Nephron (organoid): Measurements from ENCODE around the gene C19orf25.
A peak's percentile ranks its signal among the peaks of the same experiment; 100 is the strongest.

Experiments
- H3K27ac Mint-ChIP-seq, 3 experiments: 2 replicates each; pipeline ENCODE4 v1.8.0; 2020; ENCODE audit warnings: mixed read lengths in 3 of 3, mild to moderate bottlenecking in 2 of 3, moderate library complexity in 1 of 3
- H3K27me3 Mint-ChIP-seq: 2 replicates; pipeline ENCODE4 v1.8.0; 2021; ENCODE audit warnings: low read depth, mild to moderate bottlenecking, moderate library complexity, mixed read lengths
- H3K36me3 Mint-ChIP-seq: 2 replicates; pipeline ENCODE4 v1.8.0; 2020; ENCODE audit warnings: low read depth, mixed read lengths
- H3K4me1 Mint-ChIP-seq: 2 replicates; pipeline ENCODE4 v1.8.0; 2020; ENCODE audit warnings: mixed read lengths
- H3K4me3 Mint-ChIP-seq, 3 experiments: 2 replicates each; pipeline ENCODE4 v1.8.0; 2020; ENCODE audit warnings: mild to moderate bottlenecking in 3 of 3, mixed read lengths in 3 of 3, moderate library complexity in 2 of 3
- H3K9me3 Mint-ChIP-seq: 2 replicates; pipeline ENCODE4 v1.8.0; 2020; ENCODE audit warnings: mixed read lengths
- TF ChIP-seq, protein P1 (sequence below), 3 experiments: fragments of 200-600 bp; sonication (generic); IDR thresholded peaks; one replicate each; pipeline ENCODE4 v1.5.0; 2021; ENCODE audit warnings: antibody characterized with exemption in 3 of 3; ENCODE audit not compliant: unreplicated experiment in 3 of 3

C19orf25 gene

DNA sequence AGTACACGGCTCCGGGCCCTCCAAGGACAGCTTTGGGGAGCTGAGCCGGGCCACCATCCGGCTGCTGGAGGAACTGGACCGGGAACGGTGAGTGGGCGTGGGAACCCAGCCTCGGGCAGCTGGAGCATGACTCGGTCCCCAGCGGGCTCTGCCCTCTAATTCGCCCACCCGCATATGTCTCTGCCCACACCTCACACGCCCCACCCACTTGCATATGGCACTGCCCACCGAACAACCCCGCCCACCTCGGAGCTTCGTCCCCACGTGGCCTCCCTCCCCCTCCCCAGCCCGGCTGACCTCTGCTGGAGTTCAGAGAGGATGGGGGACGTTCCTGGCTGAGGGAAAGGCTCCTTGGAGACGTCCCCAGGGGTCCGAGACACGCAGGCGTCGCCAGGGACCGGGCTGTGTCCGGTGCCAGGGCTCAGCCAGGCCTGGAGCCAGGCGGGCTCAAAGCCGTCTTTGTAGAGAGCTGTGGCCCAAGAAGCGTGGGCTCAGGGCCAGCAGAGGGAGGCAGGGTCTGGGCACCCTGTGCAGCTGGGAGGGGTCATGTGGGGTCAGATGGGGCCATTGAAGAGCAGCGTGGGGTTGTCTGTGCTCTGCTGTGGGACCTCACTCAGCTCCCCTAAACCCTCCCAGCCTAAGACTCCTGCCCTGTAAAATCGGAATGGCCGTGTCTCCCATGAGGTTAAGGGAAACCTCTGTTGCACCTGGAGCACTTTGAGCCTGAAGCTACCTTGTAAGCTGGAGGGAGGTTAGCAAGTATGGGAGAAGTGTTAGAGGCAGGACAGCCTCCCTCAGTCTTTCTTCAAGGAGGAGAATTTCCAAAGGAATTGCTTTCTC, 25.3 kb downstream of the C19orf25 start:
- H3K4me1 Mint-ChIP-seq: peaks cover 11% of the 10 kb centered on the region
- TF ChIP-seq, protein P1, sequence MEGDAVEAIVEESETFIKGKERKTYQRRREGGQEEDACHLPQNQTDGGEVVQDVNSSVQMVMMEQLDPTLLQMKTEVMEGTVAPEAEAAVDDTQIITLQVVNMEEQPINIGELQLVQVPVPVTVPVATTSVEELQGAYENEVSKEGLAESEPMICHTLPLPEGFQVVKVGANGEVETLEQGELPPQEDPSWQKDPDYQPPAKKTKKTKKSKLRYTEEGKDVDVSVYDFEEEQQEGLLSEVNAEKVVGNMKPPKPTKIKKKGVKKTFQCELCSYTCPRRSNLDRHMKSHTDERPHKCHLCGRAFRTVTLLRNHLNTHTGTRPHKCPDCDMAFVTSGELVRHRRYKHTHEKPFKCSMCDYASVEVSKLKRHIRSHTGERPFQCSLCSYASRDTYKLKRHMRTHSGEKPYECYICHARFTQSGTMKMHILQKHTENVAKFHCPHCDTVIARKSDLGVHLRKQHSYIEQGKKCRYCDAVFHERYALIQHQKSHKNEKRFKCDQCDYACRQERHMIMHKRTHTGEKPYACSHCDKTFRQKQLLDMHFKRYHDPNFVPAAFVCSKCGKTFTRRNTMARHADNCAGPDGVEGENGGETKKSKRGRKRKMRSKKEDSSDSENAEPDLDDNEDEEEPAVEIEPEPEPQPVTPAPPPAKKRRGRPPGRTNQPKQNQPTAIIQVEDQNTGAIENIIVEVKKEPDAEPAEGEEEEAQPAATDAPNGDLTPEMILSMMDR (IDR thresholded peaks at IDR 0.05; ENCODE audit: unreplicated experiment in 3 of 3): no peak
- no peaks in the 10 kb centered on the region for H3K36me3 Mint-ChIP-seq
- H3K9me3 Mint-ChIP-seq: no peaks in the 10 kb centered on the region
- peaks cover 75% of the 10 kb centered on the region for H3K27me3 Mint-ChIP-seq
- no peak overlapping the region for H3K4me3 Mint-ChIP-seq
- no peak overlapping the region for H3K27ac Mint-ChIP-seq

DNA sequence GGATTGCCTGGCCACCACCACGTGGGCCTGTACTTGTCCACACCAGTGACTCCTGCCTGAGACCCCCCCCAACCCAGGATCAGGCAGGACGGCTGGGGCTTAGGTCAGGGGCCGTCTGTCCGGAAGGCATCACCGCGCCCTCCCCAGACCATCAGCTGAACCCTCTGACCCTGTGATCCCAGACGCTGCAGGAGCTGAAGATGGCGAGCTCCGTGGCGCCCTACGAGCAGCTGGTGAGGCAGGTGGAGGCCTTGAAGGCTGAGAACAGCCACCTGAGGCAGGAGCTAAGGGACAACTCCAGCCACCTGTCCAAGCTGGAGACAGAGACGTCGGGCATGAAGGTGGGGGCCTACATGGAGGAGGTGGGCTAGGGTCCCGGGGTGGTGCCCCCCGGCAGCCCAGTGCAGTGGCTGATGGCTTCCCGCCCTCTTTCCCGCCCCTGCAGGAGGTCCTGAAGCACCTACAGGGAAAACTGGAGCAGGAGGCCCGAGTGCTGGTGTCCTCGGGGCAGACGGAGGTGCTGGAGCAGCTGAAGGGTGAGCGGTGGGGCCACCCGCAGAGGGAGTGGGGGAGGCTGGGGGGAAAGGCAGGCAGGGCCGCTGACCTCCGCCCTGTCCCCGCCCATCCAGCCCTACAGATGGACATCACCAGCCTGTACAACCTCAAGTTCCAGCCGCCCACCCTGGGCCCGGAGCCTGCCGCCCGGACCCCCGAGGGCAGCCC, 26.1 kb downstream of the C19orf25 start:
- peaks cover 11% of the 10 kb centered on the region for H3K4me1 Mint-ChIP-seq
- H3K27me3 Mint-ChIP-seq: peaks cover 77% of the 10 kb centered on the region
- H3K36me3 Mint-ChIP-seq: no peaks in the 10 kb centered on the region
- no peaks in the 10 kb centered on the region for H3K9me3 Mint-ChIP-seq
- no peak overlapping the region for H3K27ac Mint-ChIP-seq
- TF ChIP-seq, protein P1 (IDR thresholded peaks at IDR 0.05; ENCODE audit: unreplicated experiment in 3 of 3): no peak
- no peak overlapping the region for H3K4me3 Mint-ChIP-seq

DNA sequence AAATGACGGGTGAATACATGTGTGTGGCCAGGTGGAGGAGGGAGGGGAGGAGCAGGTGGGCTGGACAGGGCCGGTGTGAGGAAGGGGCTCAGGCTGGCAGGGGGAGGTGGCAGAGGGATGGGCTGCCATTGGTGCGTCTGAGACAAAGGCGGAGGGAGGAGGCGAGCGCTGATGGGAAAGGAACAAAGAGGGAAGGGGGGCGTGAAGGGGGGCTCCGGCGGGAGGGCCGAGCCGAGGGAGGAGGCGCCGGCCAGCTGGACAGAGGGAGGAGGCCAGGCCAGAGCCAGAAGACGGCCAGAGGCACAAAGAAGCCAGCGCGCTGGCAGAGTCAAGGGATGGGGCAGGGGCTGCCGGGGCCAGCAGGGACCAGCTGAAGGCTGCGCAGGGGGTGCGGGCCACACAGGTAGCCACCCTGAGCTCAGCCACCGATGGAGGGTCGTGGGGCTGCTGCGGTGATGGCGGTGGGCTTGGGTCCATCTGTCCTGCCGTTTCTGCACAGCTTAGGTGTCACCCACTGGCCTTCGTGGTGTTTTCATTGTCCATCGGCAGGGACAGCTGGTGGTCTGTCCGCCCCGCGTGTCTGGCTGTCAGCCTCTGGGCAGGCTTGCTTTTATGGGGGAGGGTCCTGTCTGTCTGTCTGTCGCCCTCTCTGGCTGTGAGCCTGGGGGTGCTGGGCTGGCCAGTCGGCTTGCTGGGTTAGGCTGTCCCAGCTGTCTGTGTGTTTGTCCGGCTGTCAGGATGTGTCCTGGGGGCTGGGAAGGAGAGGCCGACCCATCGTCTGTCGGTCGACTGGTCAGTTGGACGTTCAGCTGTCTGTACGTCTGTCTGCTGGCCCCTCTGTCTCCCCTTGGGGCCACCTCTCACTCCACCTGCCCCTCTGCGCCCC, 26.9 kb downstream of the C19orf25 start:
- TF ChIP-seq, protein P1 (IDR thresholded peaks at IDR 0.05; ENCODE audit: unreplicated experiment in 3 of 3): no peak
- Mint-ChIP-seq H3K4me3 (no peak overlapping the region), H3K36me3 (no peaks in the 10 kb centered on the region), H3K4me1 (peaks cover 11% of the 10 kb centered on the region), H3K27ac (no peak overlapping the region), H3K27me3 (peaks cover 80% of the 10 kb centered on the region), H3K9me3 (no peaks in the 10 kb centered on the region)

DNA sequence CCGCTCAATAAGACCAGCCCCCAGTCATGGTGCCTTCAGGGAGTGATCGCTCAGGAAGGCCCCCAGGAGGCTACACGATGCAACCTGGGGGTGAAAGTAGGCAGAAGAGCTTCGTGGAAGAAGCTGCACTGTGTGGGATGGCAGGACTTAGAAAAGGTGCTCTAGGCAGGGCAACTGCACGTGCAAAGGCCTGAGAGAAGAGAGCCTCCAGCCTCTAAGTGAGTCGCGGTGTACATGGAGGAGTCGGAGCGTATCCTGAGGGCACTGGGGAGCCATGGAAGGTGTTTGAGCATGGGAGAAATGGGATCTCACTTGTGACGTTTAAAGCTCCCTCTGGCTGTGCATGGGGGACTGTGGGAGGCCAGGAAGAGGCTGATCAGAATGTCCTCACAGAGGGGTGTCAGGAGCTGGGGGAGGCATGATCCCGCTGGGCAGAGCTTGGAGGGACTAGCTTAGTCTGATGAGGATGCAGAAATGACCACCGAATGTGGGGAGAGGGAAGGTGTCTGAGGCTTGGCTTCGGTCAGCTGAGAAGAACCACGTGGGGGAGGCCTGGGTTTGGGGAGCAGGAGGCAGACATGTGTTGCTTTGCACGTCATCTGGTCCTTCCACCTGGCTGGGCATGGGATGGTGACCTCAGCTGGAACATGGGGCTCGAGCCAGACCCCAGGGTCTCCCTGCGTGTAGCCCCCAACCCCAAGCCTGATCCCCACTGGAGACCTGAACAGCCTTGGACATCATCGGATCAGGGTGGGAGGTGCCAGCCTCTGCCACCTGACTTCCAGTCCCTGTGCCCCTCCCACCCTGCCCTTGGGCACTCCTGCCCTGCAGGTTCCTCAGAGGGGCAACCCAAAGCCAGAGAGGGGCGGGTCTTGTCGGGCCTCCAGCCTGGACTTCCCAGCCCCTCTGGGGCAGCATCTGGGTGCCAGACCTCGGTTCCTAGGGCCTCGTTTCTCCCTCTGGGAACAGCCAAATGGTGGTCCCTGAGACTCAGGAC, 28.0 kb downstream of the C19orf25 start:
- Mint-ChIP-seq H3K4me3 (peak overlapping the region; percentile 30 to 72 (median 68)), H3K9me3 (no peaks in the 10 kb centered on the region), H3K4me1 (peaks cover 11% of the 10 kb centered on the region), H3K27me3 (peaks cover 85% of the 10 kb centered on the region), H3K36me3 (no peaks in the 10 kb centered on the region), H3K27ac (no peak overlapping the region)
- TF ChIP-seq, protein P1 (IDR thresholded peaks at IDR 0.05; ENCODE audit: unreplicated experiment in 3 of 3): no peak
